ENCODE measurements around the gene BMP8B. TPM values are rescaled to one million over a fixed set of nuclear protein-coding genes. Genes with fewer than 3 reads are reported as not detected.

The BMP8B gene
- total RNA-seq, 4 donors from 2014 or later, result 0.12 to 0.31 (median 0.15) TPM; not detected in 1

DNA sequence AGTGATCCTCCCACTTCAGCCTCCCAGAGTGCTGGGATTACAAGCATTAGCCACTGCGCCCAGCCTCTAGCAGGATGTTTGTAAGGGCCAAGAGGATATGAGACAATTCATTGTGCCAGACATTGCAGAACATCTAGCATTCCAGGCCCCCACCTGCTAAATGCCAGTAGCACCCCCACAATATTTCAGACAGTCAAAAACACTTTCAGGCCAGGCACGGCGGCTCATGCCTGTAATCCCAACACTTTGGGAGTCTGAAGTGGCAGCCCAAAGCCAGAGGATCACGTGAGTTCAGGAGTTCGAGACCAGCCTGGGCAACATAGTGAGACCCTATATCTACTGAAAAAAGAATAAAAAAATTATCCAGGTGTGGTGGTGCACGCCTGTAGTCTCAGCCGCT, 37.1 kb downstream of the BMP8B start:
- Histone ChIP-seq H3K36me3 (peaks cover 0 to 99% of the 10 kb centered on the region in 2 donors), H3K4me3 (no peak overlapping the region), H3K27ac (no peak overlapping the region), H3K4me1 (no peaks in the 10 kb centered on the region), H3K9me3 (no peaks in the 10 kb centered on the region), H3K27me3 (no peaks in the 10 kb centered on the region)
- TF ChIP-seq POLR2A (IDR thresholded peaks at IDR 0.05), result no peak
- TF ChIP-seq, protein P1, sequence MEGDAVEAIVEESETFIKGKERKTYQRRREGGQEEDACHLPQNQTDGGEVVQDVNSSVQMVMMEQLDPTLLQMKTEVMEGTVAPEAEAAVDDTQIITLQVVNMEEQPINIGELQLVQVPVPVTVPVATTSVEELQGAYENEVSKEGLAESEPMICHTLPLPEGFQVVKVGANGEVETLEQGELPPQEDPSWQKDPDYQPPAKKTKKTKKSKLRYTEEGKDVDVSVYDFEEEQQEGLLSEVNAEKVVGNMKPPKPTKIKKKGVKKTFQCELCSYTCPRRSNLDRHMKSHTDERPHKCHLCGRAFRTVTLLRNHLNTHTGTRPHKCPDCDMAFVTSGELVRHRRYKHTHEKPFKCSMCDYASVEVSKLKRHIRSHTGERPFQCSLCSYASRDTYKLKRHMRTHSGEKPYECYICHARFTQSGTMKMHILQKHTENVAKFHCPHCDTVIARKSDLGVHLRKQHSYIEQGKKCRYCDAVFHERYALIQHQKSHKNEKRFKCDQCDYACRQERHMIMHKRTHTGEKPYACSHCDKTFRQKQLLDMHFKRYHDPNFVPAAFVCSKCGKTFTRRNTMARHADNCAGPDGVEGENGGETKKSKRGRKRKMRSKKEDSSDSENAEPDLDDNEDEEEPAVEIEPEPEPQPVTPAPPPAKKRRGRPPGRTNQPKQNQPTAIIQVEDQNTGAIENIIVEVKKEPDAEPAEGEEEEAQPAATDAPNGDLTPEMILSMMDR (IDR thresholded peaks at IDR 0.05 in 4 of 5, conservative IDR thresholded peaks at IDR 0.05 in 1 of 5), result no peak
- ATAC-seq, result no peak
- intact Hi-C loops (cut with DNase I; ENCODE audit: low total_unique reads), result no loop called here
- DNase-seq, result no peak
- in situ Hi-C loops (cut with MboI; ENCODE audit: low sequenced_read_pairs in 4 of 4), result no loop called here

- Histone ChIP-seq H3K4me3 (no peak overlapping the region), H3K9me3 (no peaks in the 10 kb centered on the region), H3K27ac (no peak overlapping the region), H3K36me3 (peaks cover 0 to 96% of the 10 kb centered on the region in 2 donors), H3K4me1 (peaks cover 3% of the 10 kb centered on the region in 2 donors), H3K27me3 (no peaks in the 10 kb centered on the region)
- no peak for DNase-seq
- no peak for ATAC-seq
- intact Hi-C loops (cut with DNase I; ENCODE audit: low total_unique reads) (no loop called here), in situ Hi-C loops (cut with MboI; ENCODE audit: low sequenced_read_pairs in 4 of 4) (no loop called here)
- no peak for TF ChIP-seq POLR2A (IDR thresholded peaks at IDR 0.05)
- TF ChIP-seq, protein P1 (IDR thresholded peaks at IDR 0.05 in 4 of 5, conservative IDR thresholded peaks at IDR 0.05 in 1 of 5), result no peak
Measured at GRCh38 chr1:39745016-39745670, 43.5 kb downstream of the BMP8B start.

- H3K36me3 ChIP-seq, result peaks cover 0 to 38% of the 10 kb centered on the region in 2 donors
- no peaks in the 10 kb centered on the region for H3K27me3 ChIP-seq
- peaks cover 17 to 25% of the 10 kb centered on the region in 2 donors for H3K4me1 ChIP-seq
- DNase-seq, result peak; percentile 88 to 90
- peak; percentile 96 for ATAC-seq
- peak within 1 kb of the TSS; percentile 75 to 86 (median 84) for H3K27ac ChIP-seq
- in situ Hi-C loops (cut with MboI; ENCODE audit: low sequenced_read_pairs in 4 of 4), result no loop called here
- intact Hi-C loops (cut with DNase I; ENCODE audit: low total_unique reads), result no loop called here
- no peaks in the 10 kb centered on the region for H3K9me3 ChIP-seq
- peak within 1 kb of the TSS; percentile 77 to 88 (median 82) for H3K4me3 ChIP-seq
- TF ChIP-seq, protein P1 (IDR thresholded peaks at IDR 0.05 in 4 of 5, conservative IDR thresholded peaks at IDR 0.05 in 1 of 5), result no peak
- peak; percentile 34 to 50 for TF ChIP-seq POLR2A (IDR thresholded peaks at IDR 0.05)
Measured at GRCh38 chr1:39738622-39739366, 49.9 kb downstream of the BMP8B start, which contains the start of gene PPIE. PPIE (plus strand) TSS chr1:39738882; CDS start chr1:39738901, 19 bp downstream.

DNA sequence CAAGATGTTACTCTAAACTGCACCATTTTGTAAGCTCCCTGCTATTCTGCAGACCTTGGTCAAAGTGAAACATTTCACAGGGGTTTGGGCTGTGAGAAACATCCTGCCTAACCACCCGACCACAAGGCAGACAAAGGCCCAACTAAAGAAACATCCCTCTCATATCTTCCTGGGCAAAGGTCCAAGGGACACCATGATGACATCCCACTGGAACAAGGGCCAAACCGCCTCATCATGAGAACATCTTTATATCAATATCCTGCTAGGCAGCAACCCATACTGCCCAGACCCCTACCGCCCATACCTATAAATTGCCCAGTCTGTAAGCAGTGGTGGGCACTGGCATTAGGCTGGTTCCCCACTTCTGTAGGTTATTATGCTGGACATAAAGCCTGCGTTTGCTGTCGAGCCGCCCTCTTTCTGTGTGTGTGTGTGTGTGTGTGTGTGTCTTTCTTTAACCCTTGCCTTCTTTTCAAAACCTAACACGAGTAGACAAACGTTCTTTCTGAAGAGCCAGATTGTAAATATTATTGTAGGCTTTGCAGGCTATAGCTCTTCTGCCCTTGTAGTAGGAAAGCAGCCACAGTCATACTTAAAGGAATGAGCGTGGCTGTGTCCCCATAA, 51.0 kb downstream of the BMP8B start:
- Histone ChIP-seq H3K36me3 (peaks cover 0 to 27% of the 10 kb centered on the region in 2 donors), H3K4me1 (peaks cover 21 to 35% of the 10 kb centered on the region in 2 donors), H3K4me3 (no peak overlapping the region), H3K9me3 (no peaks in the 10 kb centered on the region), H3K27me3 (no peaks in the 10 kb centered on the region), H3K27ac (no peak overlapping the region)
- no peak for DNase-seq
- TF ChIP-seq, protein P1 (IDR thresholded peaks at IDR 0.05 in 4 of 5, conservative IDR thresholded peaks at IDR 0.05 in 1 of 5), result no peak
- no peak for TF ChIP-seq POLR2A (IDR thresholded peaks at IDR 0.05)
- ATAC-seq, result no peak
- intact Hi-C loops (cut with DNase I; ENCODE audit: low total_unique reads), result no loop called here
- in situ Hi-C loops (cut with MboI; ENCODE audit: low sequenced_read_pairs in 4 of 4), result no loop called here

Data from gastrocnemius medialis (tissue), 4 donors.